ENCODE results near the gene ATP8A1. TPM values are rescaled to one million over a fixed set of nuclear protein-coding genes. Genes with fewer than 3 reads are reported as not detected.

Gene ATP8A1
- total and polyA plus RNA-seq, 2 of the 4 experiments (the other 2 are of a cell fraction): 0.12 to 0.36 TPM

- H2AK9ac ChIP-seq (replicated peaks; ENCODE audit: low read depth, low read length, poor library complexity): no peak overlapping the region
- TF ChIP-seq MAFK (IDR thresholded peaks at IDR 0.05; ENCODE audit: low read depth, low read length): no peak
- TF ChIP-seq MAZ (IDR thresholded peaks at IDR 0.05; ENCODE audit: borderline replicate concordance, low read depth, low read length): no peak
- TF ChIP-seq BHLHE40 (IDR thresholded peaks at IDR 0.05; ENCODE audit: low read depth, low read length): no peak
- TF ChIP-seq RAD21 (IDR thresholded peaks at IDR 0.05; ENCODE audit: low read length): no peak
- TF ChIP-seq RFX5 (IDR thresholded peaks at IDR 0.05; ENCODE audit: low read depth, low read length): no peak
- TF ChIP-seq NFE2L2 (IDR thresholded peaks at IDR 0.05; ENCODE audit: low read depth, low read length): no peak
- TF ChIP-seq CEBPB (IDR thresholded peaks at IDR 0.05; ENCODE audit: low read depth, low read length): no peak
- TF ChIP-seq, protein P1, sequence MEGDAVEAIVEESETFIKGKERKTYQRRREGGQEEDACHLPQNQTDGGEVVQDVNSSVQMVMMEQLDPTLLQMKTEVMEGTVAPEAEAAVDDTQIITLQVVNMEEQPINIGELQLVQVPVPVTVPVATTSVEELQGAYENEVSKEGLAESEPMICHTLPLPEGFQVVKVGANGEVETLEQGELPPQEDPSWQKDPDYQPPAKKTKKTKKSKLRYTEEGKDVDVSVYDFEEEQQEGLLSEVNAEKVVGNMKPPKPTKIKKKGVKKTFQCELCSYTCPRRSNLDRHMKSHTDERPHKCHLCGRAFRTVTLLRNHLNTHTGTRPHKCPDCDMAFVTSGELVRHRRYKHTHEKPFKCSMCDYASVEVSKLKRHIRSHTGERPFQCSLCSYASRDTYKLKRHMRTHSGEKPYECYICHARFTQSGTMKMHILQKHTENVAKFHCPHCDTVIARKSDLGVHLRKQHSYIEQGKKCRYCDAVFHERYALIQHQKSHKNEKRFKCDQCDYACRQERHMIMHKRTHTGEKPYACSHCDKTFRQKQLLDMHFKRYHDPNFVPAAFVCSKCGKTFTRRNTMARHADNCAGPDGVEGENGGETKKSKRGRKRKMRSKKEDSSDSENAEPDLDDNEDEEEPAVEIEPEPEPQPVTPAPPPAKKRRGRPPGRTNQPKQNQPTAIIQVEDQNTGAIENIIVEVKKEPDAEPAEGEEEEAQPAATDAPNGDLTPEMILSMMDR (conservative IDR thresholded peaks at IDR 0.05; ENCODE audit: low read depth, low read length): no peak
- no peak for TF ChIP-seq CHD1 (IDR thresholded peaks at IDR 0.05; ENCODE audit: low read depth, low read length)
- TF ChIP-seq POLR2A (IDR thresholded peaks at IDR 0.05; ENCODE audit: low read depth, low read length): no peak
- no peak for TF ChIP-seq FOS (IDR thresholded peaks at IDR 0.05; ENCODE audit: low read depth, low read length)
Observed at GRCh38 chr4:42398871-42399331, 258.0 kb downstream of the ATP8A1 start.

More at GRCh38 chr4:42398871-42399331, 258.0 kb downstream of the ATP8A1 start:
- Histone ChIP-seq H3K9ac (ENCODE audit: low read depth, low read length) (peak overlapping the region; percentile 80), H3K4me3 (ENCODE audit: insufficient read depth, low read depth, low read length) (peak overlapping the region; percentile 78), H3K14ac (replicated peaks; ENCODE audit: low read depth, low read length) (no peak overlapping the region), H3K4ac (ENCODE audit: low read depth, low read length) (no peak overlapping the region), H3K27me3 (ENCODE audit: control insufficient read depth, insufficient read depth, low read length) (peaks cover 2% of the 10 kb centered on the region; the same call in 1 of the 2 replicates), H3K4me2 (ENCODE audit: low read depth, low read length) (peak overlapping the region; percentile 65), H2AK5ac (ENCODE audit: low read depth, low read length) (no peak overlapping the region), H2AFZ (replicated peaks; ENCODE audit: low read length, poor library complexity) (no peak overlapping the region), H3K79me1 (ENCODE audit: low read depth in 1 of 2, low read length in 2 of 2) (peaks cover 0 to 3% of the 10 kb centered on the region in 2 experiments; a peak in 1 of 4 replicates), H2BK15ac (ENCODE audit: low read depth, low read length) (no peak overlapping the region), H2BK20ac (ENCODE audit: low read depth, low read length) (no peak overlapping the region), H3K9me1 (ENCODE audit: insufficient read depth, low read length) (no peaks in the 10 kb centered on the region), H4K8ac (ENCODE audit: low read depth in 2 of 2, low read length in 2 of 2) (no peak overlapping the region), H3K56ac (ENCODE audit: extremely low read depth, insufficient read depth, low read length) (no peak overlapping the region; the same call in 1 of the 2 replicates), H2BK5ac (ENCODE audit: low read depth, low read length, poor library complexity, severe bottlenecking) (no peak overlapping the region), H4K5ac (ENCODE audit: low read depth, low read length) (no peak overlapping the region; the same call in 1 of the 2 replicates), H3K36me3 (ENCODE audit: control insufficient read depth, insufficient read depth, low read length) (peaks cover 18% of the 10 kb centered on the region; the same call in 1 of the 2 replicates), H3K9me3 (ENCODE audit: control insufficient read depth, insufficient read depth, low read length) (no peaks in the 10 kb centered on the region), H4K91ac (ENCODE audit: insufficient read depth, low read depth, low read length) (no peak overlapping the region), H4K20me1 (ENCODE audit: insufficient read depth, low read length) (no peaks in the 10 kb centered on the region), H3K23ac (ENCODE audit: low read depth, low read length) (no peak overlapping the region), H3K4me1 (ENCODE audit: control insufficient read depth, insufficient read depth, low read length) (no peaks in the 10 kb centered on the region), H2BK120ac (ENCODE audit: low read depth, low read length) (no peak overlapping the region), H3K18ac (ENCODE audit: low read depth, low read length) (peak overlapping the region; percentile 5; the same call in 1 of the 2 replicates), H3K27ac (ENCODE audit: insufficient read depth, low read length) (peak overlapping the region; percentile 28; the same call in 1 of the 2 replicates)
- no peak; the same call in 1 of the 2 replicates for ATAC-seq (ENCODE audit: low read depth)
- WGBS, 2 experiments (ENCODE audit: extremely low coverage in 2 of 2, insufficient read length in 1 of 2): no CpG with 5 or more reads among the region's 24 CpGs
- no peak for DNase-seq
- ChIA-PET CTCF (interaction anchor here (0.7 to 1.2 kb wide), 4 partner anchors 12 to 371 kb away, joined by 3 to 4 read pairs (median 3); no protein-coding TSS in a partner anchor), POLR2A (ENCODE audit: unreplicated experiment) (no interaction called here)
- intact Hi-C loops (cut with micrococcal nuclease): loop anchor here (2.0 kb wide), 2 partner anchors 116 to 120 kb away; no protein-coding TSS in a partner anchor
- in situ Hi-C loops (cut with MboI; ENCODE audit: low sequenced_read_pairs): no loop called here
- dilution Hi-C loops (cut with HindIII; ENCODE audit: low sequenced_read_pairs, unreplicated experiment): no loop called here
- no TSS peak for BruUV-seq (replicated peaks)

All from IMR-90 (cell line).